Mesothelial cell of epicardium (in vitro differentiated cells): ENCODE results near the gene DHRS3. TPM values are rescaled to one million over a fixed set of nuclear protein-coding genes. Genes with fewer than 3 reads are reported as not detected.

ENCODE experiments used
- DNase-seq, 2 experiments: peaks; one replicate each; pipeline ENCODE4 v3.0.0; 2021; ENCODE audit warnings: low spot score in 2 of 2; ENCODE audit not compliant: unreplicated experiment in 2 of 2
- H3K27ac Mint-ChIP-seq: 2 replicates; pipeline ENCODE4 v1.8.0; 2021; ENCODE audit warnings: mixed read lengths
- H3K27me3 Mint-ChIP-seq: 2 replicates; pipeline ENCODE4 v1.8.0; 2021; ENCODE audit warnings: low read depth, mixed read lengths
- H3K36me3 Mint-ChIP-seq: 2 replicates; pipeline ENCODE4 v1.8.0; 2021; ENCODE audit warnings: mixed read lengths
- H3K4me1 Mint-ChIP-seq: 2 replicates; pipeline ENCODE4 v1.8.0; 2021; ENCODE audit warnings: mixed read lengths
- H3K4me3 Mint-ChIP-seq: 2 replicates; pipeline ENCODE4 v1.8.0; 2021; ENCODE audit warnings: mild to moderate bottlenecking, moderate library complexity, mixed read lengths
- H3K9me3 Mint-ChIP-seq: 2 replicates; pipeline ENCODE4 v1.8.0; 2021; ENCODE audit warnings: mixed read lengths
- total RNA-seq: library from RNA; stranded (reverse); gene quantifications from 3 replicates; pipeline ENCODE4 v1.2.1, GENCODE V29; 2021
- TF ChIP-seq, protein P1 (sequence below): fragments of 200-600 bp; sonication (generic); IDR thresholded peaks from one replicate; pipeline ENCODE4 v1.5.0; 2021; ENCODE audit warnings: antibody characterized with exemption; ENCODE audit not compliant: unreplicated experiment

Gene DHRS3
- total RNA-seq, 1 donor from 2014 or later = 1,086 TPM

DNA sequence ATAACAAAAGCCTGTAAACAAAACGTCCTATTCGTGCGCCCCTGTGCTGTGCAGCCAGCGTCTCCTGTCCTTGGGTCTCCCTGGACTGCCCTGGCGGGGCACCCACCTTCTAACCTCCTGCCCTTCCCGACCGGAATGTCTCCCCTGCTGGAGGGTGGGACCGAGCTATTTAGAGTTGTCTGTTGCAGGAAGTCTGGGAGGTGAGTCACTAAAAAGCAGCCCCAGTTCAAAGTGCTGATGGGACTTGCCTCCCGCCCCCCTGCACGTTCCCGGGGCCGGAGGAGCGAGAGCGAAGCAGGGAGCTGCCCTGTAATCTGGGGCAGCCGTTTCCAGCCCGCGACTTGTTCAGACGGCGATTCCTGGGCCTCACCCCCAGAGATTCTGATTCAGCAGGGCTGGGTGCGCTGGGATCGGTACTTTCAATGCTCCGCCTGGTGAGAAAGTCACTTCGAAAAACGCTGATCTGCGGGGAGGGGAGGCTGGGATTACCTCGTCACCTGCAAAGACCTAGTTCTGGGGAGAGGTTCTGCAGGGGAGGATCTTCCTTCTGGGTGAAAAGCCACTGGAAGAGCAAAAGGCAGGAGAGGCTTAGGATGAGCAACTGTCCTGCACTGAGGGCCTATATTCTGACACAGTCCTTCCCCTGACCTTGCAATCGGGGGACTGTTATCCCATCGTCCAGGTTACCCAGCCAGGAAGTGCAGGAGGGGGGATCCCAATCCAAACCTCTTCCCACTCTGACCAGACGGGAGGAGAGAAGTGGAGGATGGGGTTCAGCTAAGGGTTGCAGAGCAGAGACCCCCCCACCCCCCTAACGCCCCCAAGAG lies 1.2 kb upstream of the DHRS3 start:
- no peaks in the 10 kb centered on the region for H3K27me3 Mint-ChIP-seq
- H3K27ac Mint-ChIP-seq = peak overlapping the region; percentile 100
- peaks cover 25% of the 10 kb centered on the region for H3K36me3 Mint-ChIP-seq
- DNase-seq = no peak
- peaks cover 62% of the 10 kb centered on the region for H3K4me1 Mint-ChIP-seq
- H3K9me3 Mint-ChIP-seq = no peaks in the 10 kb centered on the region
- TF ChIP-seq, protein P1, sequence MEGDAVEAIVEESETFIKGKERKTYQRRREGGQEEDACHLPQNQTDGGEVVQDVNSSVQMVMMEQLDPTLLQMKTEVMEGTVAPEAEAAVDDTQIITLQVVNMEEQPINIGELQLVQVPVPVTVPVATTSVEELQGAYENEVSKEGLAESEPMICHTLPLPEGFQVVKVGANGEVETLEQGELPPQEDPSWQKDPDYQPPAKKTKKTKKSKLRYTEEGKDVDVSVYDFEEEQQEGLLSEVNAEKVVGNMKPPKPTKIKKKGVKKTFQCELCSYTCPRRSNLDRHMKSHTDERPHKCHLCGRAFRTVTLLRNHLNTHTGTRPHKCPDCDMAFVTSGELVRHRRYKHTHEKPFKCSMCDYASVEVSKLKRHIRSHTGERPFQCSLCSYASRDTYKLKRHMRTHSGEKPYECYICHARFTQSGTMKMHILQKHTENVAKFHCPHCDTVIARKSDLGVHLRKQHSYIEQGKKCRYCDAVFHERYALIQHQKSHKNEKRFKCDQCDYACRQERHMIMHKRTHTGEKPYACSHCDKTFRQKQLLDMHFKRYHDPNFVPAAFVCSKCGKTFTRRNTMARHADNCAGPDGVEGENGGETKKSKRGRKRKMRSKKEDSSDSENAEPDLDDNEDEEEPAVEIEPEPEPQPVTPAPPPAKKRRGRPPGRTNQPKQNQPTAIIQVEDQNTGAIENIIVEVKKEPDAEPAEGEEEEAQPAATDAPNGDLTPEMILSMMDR = no peak
- peak overlapping the region; percentile 99 for H3K4me3 Mint-ChIP-seq

- H3K9me3 Mint-ChIP-seq = no peaks in the 10 kb centered on the region
- TF ChIP-seq, protein P1 = no peak
- peaks cover 64% of the 10 kb centered on the region for H3K4me1 Mint-ChIP-seq
- peaks cover 28% of the 10 kb centered on the region for H3K36me3 Mint-ChIP-seq
- DNase-seq = no peak
- H3K27me3 Mint-ChIP-seq = no peaks in the 10 kb centered on the region
- H3K27ac Mint-ChIP-seq = peak overlapping the region; percentile 100
- H3K4me3 Mint-ChIP-seq = peak overlapping the region; percentile 99
Measured at GRCh38 chr1:12618661-12618964, 603 bp upstream of the DHRS3 start.

- DNase-seq = no peak
- Mint-ChIP-seq H3K27ac (peak overlapping the region; percentile 100), H3K9me3 (no peaks in the 10 kb centered on the region), H3K4me3 (peak overlapping the region; percentile 99), H3K36me3 (peaks cover 39% of the 10 kb centered on the region), H3K4me1 (peaks cover 64% of the 10 kb centered on the region), H3K27me3 (no peaks in the 10 kb centered on the region)
- TF ChIP-seq, protein P1 = no peak
Measured at GRCh38 chr1:12617511-12617900, 504 bp downstream of the DHRS3 start.

DNA sequence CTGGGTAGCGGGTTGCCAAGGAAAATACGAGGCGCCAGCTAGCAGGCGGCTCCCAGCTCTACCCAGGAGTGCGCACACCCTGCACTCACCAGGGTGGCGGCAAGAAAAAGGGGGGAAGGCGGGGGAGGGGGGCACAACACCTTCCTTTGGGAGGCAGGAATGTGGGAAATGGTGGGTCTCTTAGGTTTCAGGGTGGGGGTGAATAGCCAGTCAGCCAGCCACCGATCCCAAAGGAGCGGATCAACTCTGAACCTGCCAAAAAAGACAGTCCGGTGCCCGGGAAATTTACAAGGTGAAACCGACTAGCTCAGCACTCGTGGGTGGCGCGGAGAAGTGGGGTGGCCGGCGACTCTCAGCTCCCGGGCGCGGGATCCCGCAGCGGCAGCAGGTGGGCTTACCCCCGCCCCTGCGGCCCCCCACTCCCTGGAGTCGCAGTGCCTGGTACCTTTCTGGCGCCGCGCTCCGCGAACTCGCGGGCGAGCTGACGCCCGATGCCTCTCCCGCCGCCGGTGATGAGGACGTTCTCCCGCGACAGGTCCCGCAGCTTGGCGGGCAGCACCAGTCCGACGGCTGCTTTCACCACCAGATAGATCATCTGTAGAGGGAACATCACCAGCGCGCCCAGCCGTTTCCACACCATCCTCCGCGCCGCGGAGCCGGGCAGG lies 1.2 kb downstream of the DHRS3 start:
- Mint-ChIP-seq H3K4me1 (peaks cover 63% of the 10 kb centered on the region), H3K27me3 (no peaks in the 10 kb centered on the region), H3K27ac (peak overlapping the region; percentile 100), H3K36me3 (peaks cover 44% of the 10 kb centered on the region), H3K9me3 (no peaks in the 10 kb centered on the region), H3K4me3 (peak overlapping the region; percentile 99)
- TF ChIP-seq, protein P1 = no peak
- peak in 1 of 2 experiments; percentile 50 for DNase-seq

- Mint-ChIP-seq H3K9me3 (no peaks in the 10 kb centered on the region), H3K4me1 (peaks cover 62% of the 10 kb centered on the region), H3K27ac (peak overlapping the region; percentile 100), H3K27me3 (no peaks in the 10 kb centered on the region), H3K4me3 (peak overlapping the region; percentile 99), H3K36me3 (peaks cover 49% of the 10 kb centered on the region)
- DNase-seq = peak in 1 of 2 experiments; percentile 39
- TF ChIP-seq, protein P1 = no peak
Measured at GRCh38 chr1:12615865-12616708, 1.9 kb downstream of the DHRS3 start.
